Measurements from ENCODE around the gene AQP2. TPM values are rescaled to one million over a fixed set of nuclear protein-coding genes. Genes with fewer than 3 reads are reported as not detected.

AQP2 gene
- not detected for polyA plus RNA-seq (2013, experiment 1 of 4)
- polyA plus RNA-seq (2013, experiment 2 of 4) = not detected
- not detected for polyA plus RNA-seq (2013, experiment 3 of 4)
- polyA plus RNA-seq (2013, experiment 4 of 4) = not detected

DNA sequence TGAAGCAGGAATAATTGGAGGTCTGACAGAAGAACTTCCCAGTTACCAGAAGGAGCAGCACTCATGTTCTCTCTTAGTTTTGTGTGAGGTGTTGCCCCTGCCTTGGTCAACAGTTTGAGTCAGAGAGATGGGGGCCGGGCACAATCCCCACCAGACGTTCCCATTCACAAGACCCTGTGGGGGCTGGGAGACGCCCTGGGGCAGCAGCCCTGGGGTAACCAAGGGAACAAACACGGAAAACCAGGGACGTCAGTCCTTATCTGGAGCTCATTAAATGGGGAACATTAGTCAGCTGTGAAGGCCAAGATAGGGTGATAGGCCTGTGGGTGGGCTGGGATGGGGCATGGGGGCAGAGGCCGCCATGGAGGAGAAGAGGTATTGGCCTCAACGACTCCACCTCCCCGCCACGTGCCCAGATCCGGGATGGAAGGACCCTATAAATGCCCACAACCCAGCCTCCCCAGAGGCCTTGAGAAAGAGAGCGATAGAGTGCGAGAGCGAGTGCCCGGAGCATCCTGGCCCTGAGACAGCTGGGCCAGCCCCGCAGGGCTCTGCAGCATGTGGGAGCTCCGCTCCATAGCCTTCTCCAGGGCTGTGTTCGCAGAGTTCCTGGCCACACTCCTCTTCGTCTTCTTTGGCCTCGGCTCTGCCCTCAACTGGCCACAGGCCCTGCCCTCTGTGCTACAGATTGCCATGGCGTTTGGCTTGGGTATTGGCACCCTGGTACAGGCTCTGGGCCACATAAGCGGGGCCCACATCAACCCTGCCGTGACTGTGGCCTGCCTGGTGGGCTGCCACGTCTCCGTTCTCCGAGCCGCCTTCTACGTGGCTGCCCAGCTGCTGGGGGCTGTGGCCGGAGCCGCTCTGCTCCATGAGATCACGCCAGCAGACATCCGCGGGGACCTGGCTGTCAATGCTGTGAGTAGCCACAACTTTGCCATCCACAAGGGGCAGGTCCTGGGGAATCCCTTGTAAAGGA lies at the start of gene AQP2:
Gene AQP2 (plus strand): TSS at position 465 of the 979 bp plus-strand sequence. CDS start 94 bp downstream, at position 559.
- Histone ChIP-seq H3K9me3 (ENCODE audit: control insufficient read depth, low read length) (no peaks in the 10 kb centered on the region), H3K27ac (ENCODE audit: insufficient read depth, low read depth, low read length, poor library complexity, severe bottlenecking) (no peak within 1 kb of the TSS), H3K27me3 (ENCODE audit: control insufficient read depth, insufficient read depth, low read length, poor library complexity, severe bottlenecking) (peaks cover 4% of the 10 kb centered on the region), H3K36me3 (ENCODE audit: control insufficient read depth, insufficient read depth, low read length) (no peaks in the 10 kb centered on the region), H3K4me1 (ENCODE audit: control insufficient read depth, insufficient read depth, low read length) (no peaks in the 10 kb centered on the region), H3K4me3 (ENCODE audit: insufficient read depth, low read depth, low read length) (no peak within 1 kb of the TSS)
- WGBS, 2 experiments = 91% methylated on average over 32 of the region's 32 CpGs

DNA sequence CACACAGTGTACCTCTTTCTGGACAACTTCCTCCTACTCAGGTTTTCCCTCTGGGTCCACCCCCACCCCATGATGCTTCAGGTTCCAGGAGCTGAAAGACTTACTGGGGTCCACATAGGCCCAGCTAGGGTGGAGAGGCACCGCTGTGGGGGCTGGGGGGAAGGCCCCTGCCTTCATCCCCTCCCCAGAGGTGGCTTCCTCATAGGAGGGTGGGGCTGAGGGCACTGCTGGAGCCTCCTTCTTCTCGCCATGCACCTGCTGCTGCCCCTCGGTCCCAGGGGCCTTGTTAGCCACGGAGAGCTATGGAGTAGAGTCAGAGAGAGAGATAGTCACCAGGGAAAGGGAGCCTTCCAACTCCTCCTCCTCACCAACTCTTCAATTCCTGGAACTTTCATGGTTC lies 49.5 kb upstream of the AQP2 start:
- Histone ChIP-seq H3K4me1 (ENCODE audit: control insufficient read depth, insufficient read depth, low read length) (peaks cover 17% of the 10 kb centered on the region), H3K27ac (ENCODE audit: insufficient read depth, low read depth, low read length, poor library complexity, severe bottlenecking) (no peak overlapping the region), H3K4me3 (ENCODE audit: insufficient read depth, low read depth, low read length) (no peak overlapping the region), H3K27me3 (ENCODE audit: control insufficient read depth, insufficient read depth, low read length, poor library complexity, severe bottlenecking) (peaks cover 17% of the 10 kb centered on the region), H3K9me3 (ENCODE audit: control insufficient read depth, low read length) (no peaks in the 10 kb centered on the region), H3K36me3 (ENCODE audit: control insufficient read depth, insufficient read depth, low read length) (no peaks in the 10 kb centered on the region)
- 89 to 90% methylated on average over 4 of the region's 4 CpGs for WGBS, 2 experiments

DNA sequence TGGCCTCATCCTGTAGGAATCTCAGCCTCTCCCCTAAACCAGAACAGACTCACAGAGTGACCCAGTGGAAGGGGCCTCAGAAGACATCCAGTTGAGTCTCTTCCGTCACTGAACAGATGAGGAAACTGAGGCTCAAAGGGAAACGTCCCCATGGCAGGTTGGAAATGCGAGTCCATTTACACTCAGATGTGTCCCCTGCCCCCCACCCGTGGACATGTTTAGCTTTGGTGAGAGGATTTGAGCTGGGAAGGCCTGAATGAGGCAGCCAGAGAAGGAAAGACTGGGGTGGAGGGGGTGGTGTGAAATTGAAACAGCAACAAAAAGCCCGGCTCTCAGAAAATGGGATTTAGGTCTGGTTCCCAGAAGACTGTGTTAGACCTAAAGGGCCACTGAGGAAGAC lies 48.6 kb upstream of the AQP2 start:
- 94 to 95% methylated on average over 5 of the region's 5 CpGs for WGBS, 2 experiments
- Histone ChIP-seq H3K27me3 (ENCODE audit: control insufficient read depth, insufficient read depth, low read length, poor library complexity, severe bottlenecking) (peaks cover 17% of the 10 kb centered on the region), H3K4me3 (ENCODE audit: insufficient read depth, low read depth, low read length) (no peak overlapping the region), H3K27ac (ENCODE audit: insufficient read depth, low read depth, low read length, poor library complexity, severe bottlenecking) (no peak overlapping the region), H3K36me3 (ENCODE audit: control insufficient read depth, insufficient read depth, low read length) (no peaks in the 10 kb centered on the region), H3K9me3 (ENCODE audit: control insufficient read depth, low read length) (no peaks in the 10 kb centered on the region), H3K4me1 (ENCODE audit: control insufficient read depth, insufficient read depth, low read length) (peaks cover 17% of the 10 kb centered on the region)

DNA sequence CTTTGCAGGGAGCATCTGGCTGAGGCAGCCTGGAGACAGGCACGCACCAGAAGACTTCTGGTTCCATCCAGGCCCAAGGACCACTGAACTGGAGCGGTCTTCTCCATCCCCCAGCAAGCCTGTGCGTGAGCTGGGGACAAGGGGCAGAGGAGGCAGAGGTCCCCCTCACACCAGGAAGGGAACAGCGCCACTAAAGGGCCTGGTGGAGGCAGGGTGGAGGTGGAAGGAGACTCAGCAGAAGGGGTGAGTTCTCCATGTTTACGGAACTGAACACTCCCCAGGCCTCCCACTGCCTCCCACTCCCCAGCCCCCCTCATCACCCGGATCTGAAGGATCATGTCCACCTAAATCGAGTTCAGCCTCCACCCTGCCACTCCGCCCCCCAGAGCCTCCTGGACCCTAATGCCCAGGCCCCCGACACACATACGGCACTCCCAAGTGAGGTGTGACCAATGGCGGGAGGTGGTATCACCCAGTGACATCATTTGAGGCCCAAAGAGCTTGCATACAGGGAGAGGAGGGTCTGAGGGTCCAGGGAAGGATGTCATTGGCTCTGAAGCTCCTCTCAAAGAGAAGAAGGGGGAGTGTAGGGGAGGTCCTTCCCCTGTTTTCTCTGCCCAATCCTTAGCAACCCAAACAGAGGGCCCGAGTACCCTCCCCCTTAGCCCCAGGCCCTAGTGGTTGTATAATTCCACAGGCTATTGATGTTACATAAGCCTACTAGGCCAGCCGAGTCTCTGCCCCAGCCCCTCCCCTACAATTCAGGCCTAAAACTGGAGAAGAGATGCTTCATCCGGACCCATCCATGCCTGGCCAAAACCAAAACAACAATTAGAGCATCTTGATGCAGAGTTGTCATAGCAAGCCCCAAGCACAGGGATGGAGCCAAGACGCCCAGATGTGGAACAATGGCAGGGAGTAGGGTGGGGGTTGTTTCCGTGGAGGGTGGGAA lies 47.9 kb upstream of the AQP2 start:
- Histone ChIP-seq H3K9me3 (ENCODE audit: control insufficient read depth, low read length) (no peaks in the 10 kb centered on the region), H3K4me1 (ENCODE audit: control insufficient read depth, insufficient read depth, low read length) (peaks cover 17% of the 10 kb centered on the region), H3K27ac (ENCODE audit: insufficient read depth, low read depth, low read length, poor library complexity, severe bottlenecking) (no peak overlapping the region), H3K27me3 (ENCODE audit: control insufficient read depth, insufficient read depth, low read length, poor library complexity, severe bottlenecking) (peaks cover 17% of the 10 kb centered on the region), H3K4me3 (ENCODE audit: insufficient read depth, low read depth, low read length) (no peak overlapping the region), H3K36me3 (ENCODE audit: control insufficient read depth, insufficient read depth, low read length) (no peaks in the 10 kb centered on the region)
- 80 to 85% methylated on average over 16 of the region's 16 CpGs for WGBS, 2 experiments

GRCh38 chr12:49903351-49903699 lies 47.2 kb upstream of the AQP2 start:
- peaks cover 17% of the 10 kb centered on the region for H3K4me1 ChIP-seq (ENCODE audit: control insufficient read depth, insufficient read depth, low read length)
- WGBS, 2 experiments = 78 to 81% methylated on average over 11 to 12 of the region's 12 CpGs
- peaks cover 17% of the 10 kb centered on the region for H3K27me3 ChIP-seq (ENCODE audit: control insufficient read depth, insufficient read depth, low read length, poor library complexity, severe bottlenecking)
- no peak overlapping the region for H3K4me3 ChIP-seq (ENCODE audit: insufficient read depth, low read depth, low read length)
- no peak overlapping the region for H3K27ac ChIP-seq (ENCODE audit: insufficient read depth, low read depth, low read length, poor library complexity, severe bottlenecking)
- H3K36me3 ChIP-seq (ENCODE audit: control insufficient read depth, insufficient read depth, low read length) = no peaks in the 10 kb centered on the region
- H3K9me3 ChIP-seq (ENCODE audit: control insufficient read depth, low read length) = no peaks in the 10 kb centered on the region

- Histone ChIP-seq H3K27ac (ENCODE audit: insufficient read depth, low read depth, low read length, poor library complexity, severe bottlenecking) (no peak within 1 kb of the TSS), H3K4me3 (ENCODE audit: insufficient read depth, low read depth, low read length) (peak within 1 kb of the TSS; percentile 10), H3K36me3 (ENCODE audit: control insufficient read depth, insufficient read depth, low read length) (no peaks in the 10 kb centered on the region), H3K9me3 (ENCODE audit: control insufficient read depth, low read length) (no peaks in the 10 kb centered on the region), H3K4me1 (ENCODE audit: control insufficient read depth, insufficient read depth, low read length) (peaks cover 17% of the 10 kb centered on the region), H3K27me3 (ENCODE audit: control insufficient read depth, insufficient read depth, low read length, poor library complexity, severe bottlenecking) (peaks cover 17% of the 10 kb centered on the region)
- WGBS, 2 experiments = 14 to 15% methylated on average over 54 to 55 of the region's 56 CpGs
Measured at GRCh38 chr12:49903700-49904423, 46.7 kb upstream of the AQP2 start, which contains the start of gene FAIM2. FAIM2 (minus strand) TSS chr12:49903900; CDS start chr12:49903792, 108 bp downstream.

- 92 to 94% methylated on average over 11 of the region's 11 CpGs for WGBS, 2 experiments
- no peak overlapping the region for H3K27ac ChIP-seq (ENCODE audit: insufficient read depth, low read depth, low read length, poor library complexity, severe bottlenecking)
- no peaks in the 10 kb centered on the region for H3K9me3 ChIP-seq (ENCODE audit: control insufficient read depth, low read length)
- H3K4me3 ChIP-seq (ENCODE audit: insufficient read depth, low read depth, low read length) = no peak overlapping the region
- no peaks in the 10 kb centered on the region for H3K36me3 ChIP-seq (ENCODE audit: control insufficient read depth, insufficient read depth, low read length)
- H3K4me1 ChIP-seq (ENCODE audit: control insufficient read depth, insufficient read depth, low read length) = peaks cover 24% of the 10 kb centered on the region
- peaks cover 17% of the 10 kb centered on the region for H3K27me3 ChIP-seq (ENCODE audit: control insufficient read depth, insufficient read depth, low read length, poor library complexity, severe bottlenecking)
Measured at GRCh38 chr12:49904601-49905000, 45.9 kb upstream of the AQP2 start.

DNA sequence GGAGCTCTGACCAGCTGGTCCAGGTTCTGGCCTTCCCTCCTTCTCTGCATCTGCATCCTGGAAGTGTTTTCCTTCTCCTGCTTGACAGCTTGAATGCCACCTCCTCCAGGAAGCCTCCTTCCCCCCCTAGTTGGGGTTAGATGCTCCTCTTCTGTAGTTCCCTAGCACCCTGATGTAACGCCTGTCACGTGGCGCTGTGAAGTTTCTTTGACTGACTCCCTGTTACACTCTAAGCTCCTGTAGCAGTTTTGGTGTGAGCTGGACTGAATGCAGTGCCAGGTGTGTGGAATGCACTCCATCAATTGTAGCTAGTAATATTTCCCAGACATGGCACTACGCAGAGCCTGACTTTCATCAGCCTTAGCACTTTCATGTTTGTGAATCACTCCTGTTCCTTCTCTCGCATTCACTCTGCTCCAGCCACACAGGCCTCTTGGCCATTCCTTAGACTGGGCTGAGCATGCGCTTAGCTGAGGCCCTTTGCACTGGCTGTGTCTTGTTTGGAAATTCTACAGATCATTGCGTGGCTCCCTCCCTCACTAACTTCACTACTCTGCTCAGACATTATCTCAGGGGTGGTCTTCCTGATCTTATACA lies 44.7 kb upstream of the AQP2 start:
- Histone ChIP-seq H3K9me3 (ENCODE audit: control insufficient read depth, low read length) (no peaks in the 10 kb centered on the region), H3K4me1 (ENCODE audit: control insufficient read depth, insufficient read depth, low read length) (peaks cover 29% of the 10 kb centered on the region), H3K4me3 (ENCODE audit: insufficient read depth, low read depth, low read length) (no peak overlapping the region), H3K27me3 (ENCODE audit: control insufficient read depth, insufficient read depth, low read length, poor library complexity, severe bottlenecking) (peaks cover 17% of the 10 kb centered on the region), H3K27ac (ENCODE audit: insufficient read depth, low read depth, low read length, poor library complexity, severe bottlenecking) (no peak overlapping the region), H3K36me3 (ENCODE audit: control insufficient read depth, insufficient read depth, low read length) (no peaks in the 10 kb centered on the region)
- 90 to 92% methylated on average over 7 of the region's 7 CpGs for WGBS, 2 experiments

- Histone ChIP-seq H3K4me1 (ENCODE audit: control insufficient read depth, insufficient read depth, low read length) (peaks cover 27% of the 10 kb centered on the region), H3K36me3 (ENCODE audit: control insufficient read depth, insufficient read depth, low read length) (no peaks in the 10 kb centered on the region), H3K27me3 (ENCODE audit: control insufficient read depth, insufficient read depth, low read length, poor library complexity, severe bottlenecking) (peaks cover 17% of the 10 kb centered on the region), H3K9me3 (ENCODE audit: control insufficient read depth, low read length) (no peaks in the 10 kb centered on the region), H3K4me3 (ENCODE audit: insufficient read depth, low read depth, low read length) (no peak overlapping the region), H3K27ac (ENCODE audit: insufficient read depth, low read depth, low read length, poor library complexity, severe bottlenecking) (no peak overlapping the region)
- 87 to 89% methylated on average over 1 of the region's 1 CpG for WGBS, 2 experiments
Measured at GRCh38 chr12:49907352-49907751, 43.2 kb upstream of the AQP2 start.

Data from ectodermal cell (in vitro differentiated cells).